ENCODE data around the gene PSEN2.
"Not testable (repeated sequence)": the region's sequence is repeated elsewhere in the genome, so short reads cannot be mapped to it uniquely, and the experiment has no call there.

Gene PSEN2

GRCh38 chr1:226870401-226871279 is at the start of gene PSEN2:
Gene PSEN2 (plus strand): TSS chr1:226870616. CDS start chr1:226881908, 11,292 bp downstream.
- no peak for DNase-seq (ENCODE audit: low read depth)

DNA sequence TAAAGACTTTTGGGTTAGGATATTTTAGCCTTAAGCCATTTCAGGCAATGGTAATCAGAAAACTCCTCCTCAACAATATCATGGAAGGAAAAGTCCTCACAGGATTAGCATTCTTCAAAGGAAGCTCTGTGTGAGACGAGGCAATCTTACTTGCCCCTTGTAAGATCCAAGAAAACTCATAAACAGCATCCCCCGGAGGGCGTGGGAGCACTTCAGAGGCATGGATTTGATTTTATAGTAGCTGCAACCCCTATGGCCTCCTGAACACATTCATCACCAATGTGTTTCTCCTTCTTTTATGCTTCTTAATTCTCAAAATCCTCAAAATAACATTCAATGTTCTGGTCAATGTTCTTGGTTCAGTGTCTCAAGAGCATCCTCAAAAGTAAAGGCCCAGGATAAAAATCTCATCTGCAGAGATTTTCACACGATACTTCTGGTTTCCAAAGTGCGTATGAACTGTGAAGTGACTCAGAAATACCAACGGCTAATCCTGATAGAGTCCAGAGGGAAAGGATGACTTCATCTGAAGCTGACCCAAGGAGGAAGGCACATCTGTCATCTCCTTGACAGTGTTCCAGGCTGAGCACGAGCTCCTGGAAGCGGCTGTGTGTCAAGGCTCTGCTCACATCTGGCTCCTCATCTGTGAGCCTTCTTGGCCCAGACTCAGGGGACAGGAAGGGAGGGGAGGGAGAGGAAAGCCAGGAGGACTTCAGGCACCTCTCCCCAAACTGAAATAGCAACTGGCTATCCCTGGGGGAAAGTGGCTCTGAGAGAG is 49.3 kb upstream of the PSEN2 start:
- peak; percentile 90 for DNase-seq (ENCODE audit: low read depth)

DNA sequence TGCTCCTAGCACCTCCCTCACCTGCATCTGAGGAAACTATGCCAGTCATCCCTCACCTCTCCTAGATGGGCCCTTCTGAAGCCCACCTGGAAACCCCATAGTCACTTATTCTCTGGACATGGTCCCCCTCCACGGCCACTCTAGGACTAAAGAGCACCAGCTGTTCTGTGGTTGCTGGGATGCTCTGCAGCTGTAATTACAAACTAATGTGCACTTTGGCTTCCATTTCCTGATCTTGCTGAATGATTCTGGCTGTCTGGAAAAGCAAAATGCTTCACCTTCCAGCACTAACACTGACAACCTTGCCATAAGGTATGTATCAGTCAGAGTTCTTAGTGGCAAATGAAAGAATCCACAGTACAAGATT is 48.7 kb upstream of the PSEN2 start:
- DNase-seq (ENCODE audit: low read depth) = no peak

GRCh38 chr1:226823643-226824042 is 46.8 kb upstream of the PSEN2 start:
- DNase-seq (ENCODE audit: low read depth) = no peak

- DNase-seq (ENCODE audit: low read depth) = no peak
Measured at GRCh38 chr1:226825037-226825745, 45.2 kb upstream of the PSEN2 start.

- no peak for DNase-seq (ENCODE audit: low read depth)
Measured at GRCh38 chr1:226825746-226826100, 44.7 kb upstream of the PSEN2 start.

- DNase-seq (ENCODE audit: low read depth) = no peak
Measured at GRCh38 chr1:226826479-226827261, 43.7 kb upstream of the PSEN2 start.

- DNase-seq (ENCODE audit: low read depth) = no peak
Measured at GRCh38 chr1:226827458-226827857, 43.0 kb upstream of the PSEN2 start.

- DNase-seq (ENCODE audit: low read depth) = peak; percentile 94
Measured at GRCh38 chr1:226827968-226828513, 42.4 kb upstream of the PSEN2 start.

DNA sequence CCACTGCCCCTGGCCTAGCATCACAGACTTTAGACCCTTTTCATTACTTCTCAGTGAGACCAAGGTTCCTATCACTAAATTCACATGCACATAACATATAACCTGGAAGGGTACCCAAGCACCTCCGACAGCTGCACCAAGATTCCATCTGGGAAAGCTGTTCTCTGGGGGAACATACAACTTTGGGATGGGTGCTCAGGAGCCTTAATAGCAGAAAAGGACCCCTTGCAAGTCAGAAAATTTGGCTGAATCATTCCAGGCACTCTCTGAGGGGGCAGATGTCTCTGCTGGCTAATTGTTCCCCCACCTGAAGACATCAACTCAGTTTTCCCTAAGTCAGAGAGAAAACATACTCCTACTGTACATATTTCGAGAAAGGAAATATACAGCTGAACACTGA is 41.3 kb upstream of the PSEN2 start:
- no peak for DNase-seq (ENCODE audit: low read depth)

DNA sequence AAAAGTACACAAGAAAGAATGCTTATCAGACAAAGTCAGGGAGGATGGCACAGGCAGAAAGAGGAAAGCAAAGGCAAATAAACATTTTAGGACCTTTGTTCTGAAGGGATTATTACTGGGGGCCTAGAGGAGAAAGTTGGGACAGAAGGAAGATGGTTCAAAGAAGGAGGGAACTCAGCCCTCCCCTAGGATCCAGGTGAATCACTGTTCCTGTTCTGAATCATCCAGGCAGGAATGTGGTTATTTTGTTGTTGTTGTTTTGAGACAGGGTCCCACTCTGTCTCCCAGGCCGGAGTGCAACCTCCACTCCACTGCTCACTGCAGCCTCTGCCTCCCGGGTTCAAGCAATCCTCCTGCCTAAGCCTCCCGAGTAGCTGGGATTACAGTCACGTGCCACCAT is 38.5 kb upstream of the PSEN2 start:
- DNase-seq (ENCODE audit: low read depth) = no peak

GRCh38 chr1:226832613-226833012 is 37.8 kb upstream of the PSEN2 start:
- no peak for DNase-seq (ENCODE audit: low read depth)

GRCh38 chr1:226834179-226834578 is 36.2 kb upstream of the PSEN2 start:
- not testable (repeated sequence) for DNase-seq (ENCODE audit: low read depth)

GRCh38 chr1:226835396-226835795 is 35.0 kb upstream of the PSEN2 start:
- DNase-seq (ENCODE audit: low read depth) = not testable (repeated sequence)

GRCh38 chr1:226837966-226838365 is 32.5 kb upstream of the PSEN2 start:
- not testable (repeated sequence) for DNase-seq (ENCODE audit: low read depth)

GRCh38 chr1:226838456-226838855 is 32.0 kb upstream of the PSEN2 start:
- no peak for DNase-seq (ENCODE audit: low read depth)

DNA sequence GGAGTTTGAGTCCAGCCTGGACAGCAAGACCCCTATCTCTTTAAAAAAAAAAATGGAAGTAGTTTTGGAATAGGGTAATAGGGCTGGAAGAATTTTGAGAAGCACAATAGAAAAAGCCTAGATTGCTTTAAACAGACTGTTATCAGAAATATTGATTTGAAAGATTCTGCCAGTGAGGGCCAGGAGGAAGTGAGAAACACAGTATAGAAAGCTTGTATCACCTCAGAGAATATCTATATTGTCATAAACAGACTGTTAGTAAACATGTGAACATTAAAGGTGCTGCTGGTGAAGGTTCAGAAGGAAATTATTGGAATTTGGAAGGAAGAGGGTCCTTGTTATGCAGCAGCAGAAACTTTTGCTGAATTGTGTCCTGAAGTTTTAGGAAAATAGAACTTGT is 24.8 kb upstream of the PSEN2 start:
- no peak for DNase-seq (ENCODE audit: low read depth)

- DNase-seq (ENCODE audit: low read depth) = no peak
Measured at GRCh38 chr1:226846786-226847185, 23.6 kb upstream of the PSEN2 start.

DNA sequence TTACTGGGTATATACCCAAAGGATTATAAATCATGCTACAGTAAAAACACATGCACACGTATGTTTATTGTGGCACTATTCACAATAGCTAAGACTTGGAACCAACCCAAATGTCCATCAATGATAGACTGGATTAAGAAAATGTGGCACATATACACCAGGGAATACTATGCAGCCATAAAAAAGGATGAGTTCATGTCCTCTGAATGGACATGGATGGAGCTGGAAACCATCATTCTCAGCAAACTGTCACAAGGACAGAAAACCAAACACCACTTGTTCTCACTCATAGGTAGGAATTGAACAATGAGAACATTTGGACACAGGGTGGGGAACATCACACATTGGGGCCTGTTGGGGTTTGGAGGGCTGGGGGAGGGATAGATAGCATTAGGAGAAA is 15.9 kb upstream of the PSEN2 start:
- not testable (repeated sequence) for DNase-seq (ENCODE audit: low read depth)

GRCh38 chr1:226862890-226863289 is 7.5 kb upstream of the PSEN2 start:
- DNase-seq (ENCODE audit: low read depth) = peak; percentile 36

- DNase-seq (ENCODE audit: low read depth) = no peak
Measured at GRCh38 chr1:226863446-226863845, 7.0 kb upstream of the PSEN2 start.

DNA sequence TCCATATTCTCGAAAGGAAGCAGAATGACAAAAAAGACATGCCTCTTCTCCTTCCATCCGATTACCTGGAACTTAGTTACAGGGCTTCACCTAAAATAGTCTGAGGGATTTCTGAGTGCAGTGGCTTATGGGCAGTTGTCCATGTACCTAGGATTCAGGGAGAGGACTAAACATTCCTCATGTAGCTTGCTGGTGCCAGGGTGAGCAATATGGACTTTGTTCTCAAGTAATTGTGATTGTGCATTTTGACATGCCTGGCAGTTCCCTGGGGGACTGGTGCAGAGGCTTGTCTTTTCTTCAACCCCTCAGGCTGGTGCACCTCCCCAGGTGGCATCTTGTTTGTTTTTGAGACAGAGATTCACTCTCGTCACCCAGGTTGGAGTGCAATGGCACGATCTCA is 6.1 kb upstream of the PSEN2 start:
- DNase-seq (ENCODE audit: low read depth) = no peak
